GM12864 (cell line): Measurements from ENCODE around the gene LNX2.

Experiments used
- DNase-seq: peaks from one replicate; pipeline ENCODE4 v3.0.0-alpha.2; 2011; ENCODE audit warnings: low read depth
- H3K4me3 ChIP-seq: 2 replicates; pipeline ENCODE4 v1.5.1; 2011; ENCODE audit warnings: mild to moderate bottlenecking, low read depth, low read length, control low read depth
- TF ChIP-seq, protein P1 (sequence below): IDR thresholded peaks from 2 replicates; pipeline ENCODE4 v1.5.1; 2011; ENCODE audit warnings: low read depth, mild to moderate bottlenecking, moderate library complexity, low read length, control low read depth, inconsistent platforms; ENCODE audit errors: missing control alignments

LNX2 gene

DNA sequence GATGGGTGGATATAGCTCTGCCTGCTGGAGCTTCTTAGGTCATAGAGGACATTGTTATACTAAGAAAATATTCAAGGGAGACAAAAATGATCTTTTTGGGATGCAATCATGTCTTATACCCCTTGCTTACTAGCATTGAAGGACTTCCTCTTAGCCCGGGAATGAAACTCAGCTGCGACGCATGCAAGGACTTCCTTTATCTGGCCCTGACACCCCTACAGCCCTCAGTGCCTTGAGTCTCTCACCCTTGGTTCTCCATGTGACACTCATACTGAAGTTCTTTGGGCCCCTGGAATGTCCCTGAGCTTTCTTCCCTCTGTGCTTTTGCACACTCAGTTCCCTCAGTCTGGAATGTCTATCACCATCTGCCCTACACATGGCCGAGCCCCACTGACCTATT is 97.5 kb downstream of the LNX2 start:
- H3K4me3 ChIP-seq: no peak overlapping the region
- DNase-seq: no peak
- TF ChIP-seq, protein P1, sequence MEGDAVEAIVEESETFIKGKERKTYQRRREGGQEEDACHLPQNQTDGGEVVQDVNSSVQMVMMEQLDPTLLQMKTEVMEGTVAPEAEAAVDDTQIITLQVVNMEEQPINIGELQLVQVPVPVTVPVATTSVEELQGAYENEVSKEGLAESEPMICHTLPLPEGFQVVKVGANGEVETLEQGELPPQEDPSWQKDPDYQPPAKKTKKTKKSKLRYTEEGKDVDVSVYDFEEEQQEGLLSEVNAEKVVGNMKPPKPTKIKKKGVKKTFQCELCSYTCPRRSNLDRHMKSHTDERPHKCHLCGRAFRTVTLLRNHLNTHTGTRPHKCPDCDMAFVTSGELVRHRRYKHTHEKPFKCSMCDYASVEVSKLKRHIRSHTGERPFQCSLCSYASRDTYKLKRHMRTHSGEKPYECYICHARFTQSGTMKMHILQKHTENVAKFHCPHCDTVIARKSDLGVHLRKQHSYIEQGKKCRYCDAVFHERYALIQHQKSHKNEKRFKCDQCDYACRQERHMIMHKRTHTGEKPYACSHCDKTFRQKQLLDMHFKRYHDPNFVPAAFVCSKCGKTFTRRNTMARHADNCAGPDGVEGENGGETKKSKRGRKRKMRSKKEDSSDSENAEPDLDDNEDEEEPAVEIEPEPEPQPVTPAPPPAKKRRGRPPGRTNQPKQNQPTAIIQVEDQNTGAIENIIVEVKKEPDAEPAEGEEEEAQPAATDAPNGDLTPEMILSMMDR: no peak

DNA sequence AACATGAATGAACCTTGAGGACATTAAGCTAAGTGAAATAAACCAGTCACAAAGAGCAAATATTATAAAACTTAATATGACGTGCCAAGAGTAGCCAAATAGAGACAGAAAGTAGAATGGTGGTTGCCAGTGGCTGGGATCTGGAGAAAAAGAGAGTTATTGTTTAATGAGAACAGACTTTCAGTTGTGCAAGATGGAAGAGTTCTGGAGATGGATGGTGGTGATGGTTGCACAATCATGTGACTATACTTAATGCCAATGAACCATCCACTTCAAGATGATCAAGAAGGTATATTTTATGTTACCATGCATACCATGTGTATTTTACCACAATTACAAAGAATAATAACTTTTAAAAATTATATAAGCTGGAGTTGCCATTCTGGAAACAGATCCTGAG is 104.2 kb downstream of the LNX2 start:
- H3K4me3 ChIP-seq: no peak overlapping the region
- DNase-seq: no peak
- TF ChIP-seq, protein P1: no peak

DNA sequence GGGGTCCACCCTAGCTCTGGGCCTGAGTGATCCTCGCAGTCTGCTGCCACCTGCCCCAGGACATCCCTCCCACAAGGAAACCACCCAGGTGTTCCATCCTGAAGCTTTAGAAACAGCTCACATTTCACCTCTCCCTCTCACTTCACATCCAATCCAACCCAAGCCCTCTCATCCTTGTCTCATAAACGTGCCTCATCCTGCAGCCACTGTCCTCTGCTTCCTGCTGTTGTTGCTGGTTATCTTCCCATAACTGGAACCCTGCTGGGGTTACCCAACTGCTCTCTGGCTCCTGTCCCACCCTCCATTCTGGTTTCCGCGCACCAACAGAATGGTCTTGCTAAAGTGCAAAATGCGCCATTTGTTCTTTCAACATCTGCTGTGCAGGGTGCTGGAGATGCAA is 110.2 kb downstream of the LNX2 start:
- DNase-seq: no peak

DNA sequence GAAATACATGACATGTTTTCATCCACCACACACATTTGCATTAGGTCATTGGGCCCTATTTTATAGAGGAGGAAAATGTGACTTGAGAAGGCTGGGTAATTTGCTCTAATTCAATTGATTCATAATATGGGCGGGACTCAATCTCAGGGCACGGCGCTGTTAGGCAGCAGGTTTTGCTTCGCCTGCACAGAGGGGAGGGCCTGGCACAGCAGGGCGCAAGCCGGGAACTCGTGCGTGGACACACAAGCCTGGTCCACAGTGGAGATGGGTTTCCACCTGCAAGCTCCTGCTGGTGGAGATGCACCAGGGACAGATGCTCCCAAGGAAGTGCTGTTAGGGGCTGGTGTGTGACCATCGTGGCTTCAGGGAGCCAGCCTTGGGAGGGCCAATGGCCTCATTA is 111.5 kb downstream of the LNX2 start:
- DNase-seq: no peak

More for the DNA sequence above, 110.2 kb downstream of the LNX2 start:
- H3K4me3 ChIP-seq: no peak overlapping the region
- TF ChIP-seq, protein P1: no peak

DNA sequence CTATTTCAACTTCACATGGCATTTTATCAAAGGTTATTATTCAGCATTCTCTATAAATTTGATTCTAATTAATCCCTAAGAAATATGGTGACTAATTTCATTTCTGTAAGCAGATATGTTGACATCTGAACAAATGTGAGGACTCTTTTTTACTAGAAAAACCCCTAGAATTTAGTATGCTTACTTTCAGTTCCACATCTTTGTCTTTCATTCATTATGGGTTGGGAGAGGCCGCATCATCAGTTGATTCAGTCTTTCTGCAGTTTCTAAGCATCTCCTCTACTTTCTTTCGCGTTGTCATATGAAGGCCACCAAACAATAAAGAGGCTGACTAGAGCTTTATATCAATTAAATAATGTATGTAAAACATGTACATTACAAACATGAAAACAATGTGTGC is 114.5 kb downstream of the LNX2 start:
- H3K4me3 ChIP-seq: no peak overlapping the region
- DNase-seq: no peak
- TF ChIP-seq, protein P1: no peak

More for the DNA sequence above, 111.5 kb downstream of the LNX2 start:
- TF ChIP-seq, protein P1: no peak
- H3K4me3 ChIP-seq: no peak overlapping the region

DNA sequence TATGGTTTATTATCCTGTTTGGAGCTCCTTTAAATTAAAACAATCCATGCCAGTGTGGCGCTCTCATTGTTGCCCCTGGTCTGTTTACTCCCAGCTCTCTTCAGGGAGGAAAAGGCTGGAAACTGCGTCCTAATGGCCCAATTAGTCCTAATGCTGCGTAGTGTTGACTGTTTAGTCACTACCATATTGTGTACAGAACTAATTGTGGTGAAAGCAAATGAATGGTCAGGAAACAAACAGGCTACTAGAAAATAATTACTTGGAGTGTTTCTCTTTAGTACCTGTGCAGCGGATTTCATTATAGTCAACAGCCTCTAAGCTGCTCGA is 115.5 kb downstream of the LNX2 start:
- no peak for DNase-seq
- TF ChIP-seq, protein P1: no peak
- H3K4me3 ChIP-seq: no peak overlapping the region

DNA sequence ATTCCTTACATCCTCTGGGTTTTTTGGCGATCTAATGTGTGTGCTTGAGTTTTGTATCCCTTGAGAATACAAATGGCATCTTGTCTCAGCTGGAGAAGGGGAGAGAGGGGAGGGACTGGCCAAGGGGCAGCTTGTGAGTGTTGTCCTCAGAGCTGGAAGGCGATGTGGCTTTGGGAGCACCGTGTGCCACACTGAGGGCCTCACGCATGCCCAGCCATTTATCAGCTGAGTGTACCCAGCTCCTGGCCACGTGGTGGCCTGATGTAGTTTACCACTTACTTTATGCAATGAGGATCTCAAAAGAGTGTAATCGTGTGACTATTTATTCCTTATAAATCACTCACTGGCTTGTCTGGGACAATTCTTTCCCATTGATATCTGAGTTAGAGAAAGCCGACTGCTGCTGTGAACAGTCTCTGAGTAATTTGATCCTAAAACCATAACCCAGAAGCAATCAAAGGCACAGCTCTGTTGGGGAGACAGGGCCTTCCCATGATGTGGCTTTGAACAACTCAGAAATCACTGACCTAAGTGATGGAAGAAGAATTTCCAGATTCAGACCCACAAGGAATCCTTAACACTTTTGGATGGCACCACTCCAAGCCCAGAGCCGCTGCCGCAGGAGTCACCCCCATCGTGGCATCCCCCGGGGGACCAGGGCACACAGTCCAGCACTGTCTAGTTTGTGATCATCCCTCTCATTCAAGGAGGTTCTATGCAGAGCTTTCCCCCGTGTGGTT is 116.0 kb downstream of the LNX2 start:
- no peak for DNase-seq
- TF ChIP-seq, protein P1: no peak
- H3K4me3 ChIP-seq: no peak overlapping the region
